Effector memory CD8-positive, alpha-beta T cell (primary cell): Measurements from ENCODE around the gene NEDD4.

Experiments used
- ATAC-seq: fragments of 150-1000 bp; cut with Tn5 transposase; replicated peaks from 2 replicates; pipeline ENCODE4 v1.10.0; 2021; ENCODE audit warnings: mild to moderate bottlenecking, moderate library complexity
- DNase-seq, 3 experiments: peaks; one replicate each; pipeline ENCODE4 v3.0.0; 2021
- H3K27ac Mint-ChIP-seq, 2 donors: one replicate each; pipeline ENCODE4 v1.8.0; 2022; ENCODE audit warnings: mild to moderate bottlenecking in 2 of 2, mixed read lengths in 2 of 2, moderate library complexity in 2 of 2
- H3K27me3 Mint-ChIP-seq, 2 donors: one replicate each; pipeline ENCODE4 v1.8.0; 2022; ENCODE audit warnings: mixed read lengths in 2 of 2
- H3K36me3 Mint-ChIP-seq: one replicate; pipeline ENCODE4 v1.8.0; 2022; ENCODE audit warnings: mild to moderate bottlenecking, moderate library complexity, mixed read lengths; ENCODE audit not compliant: insufficient read depth
- H3K4me1 Mint-ChIP-seq, 2 donors: one replicate each; pipeline ENCODE4 v1.8.0; 2022; ENCODE audit warnings: low read depth in 2 of 2, mixed read lengths in 2 of 2
- H3K4me3 Mint-ChIP-seq, 2 donors: one replicate each; pipeline ENCODE4 v1.8.0; 2022; ENCODE audit warnings: mild to moderate bottlenecking in 2 of 2, mixed read lengths in 2 of 2, moderate library complexity in 2 of 2
- H3K9me3 Mint-ChIP-seq, 2 donors: one replicate each; pipeline ENCODE4 v1.8.0; 2022; ENCODE audit warnings: mixed read lengths in 2 of 2

Gene NEDD4

GRCh38 chr15:55999658-56000057 is 6.2 kb upstream of the NEDD4 start:
- H3K27me3 Mint-ChIP-seq = peaks cover 19 to 20% of the 10 kb centered on the region in 2 donors
- H3K4me1 Mint-ChIP-seq = no peaks in the 10 kb centered on the region
- DNase-seq = no peak
- no peak for ATAC-seq
- H3K36me3 Mint-ChIP-seq = no peaks in the 10 kb centered on the region
- H3K9me3 Mint-ChIP-seq = no peaks in the 10 kb centered on the region
- no peak overlapping the region for H3K27ac Mint-ChIP-seq
- no peak overlapping the region for H3K4me3 Mint-ChIP-seq

DNA sequence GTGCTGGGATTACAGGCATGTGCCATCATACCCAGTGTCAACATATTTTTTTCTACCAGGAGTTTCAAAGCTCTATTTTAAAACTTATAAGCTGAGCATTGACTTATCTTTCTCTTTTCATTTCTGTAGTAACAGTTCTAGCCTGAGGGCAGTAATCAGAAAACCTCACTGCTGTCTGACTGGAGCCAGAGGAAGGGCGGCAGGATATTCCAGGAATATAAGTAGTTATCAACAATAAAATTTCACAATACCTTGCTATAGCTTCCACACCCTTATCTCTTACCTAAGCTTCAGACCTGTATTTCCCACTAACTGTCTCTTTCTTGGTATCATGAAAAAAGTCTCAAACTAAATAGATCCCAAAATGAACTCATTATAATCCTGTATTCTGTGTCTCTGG is 5.1 kb upstream of the NEDD4 start:
- DNase-seq (no peak), ATAC-seq (no peak)
- Mint-ChIP-seq H3K4me1 (no peaks in the 10 kb centered on the region), H3K36me3 (no peaks in the 10 kb centered on the region), H3K9me3 (no peaks in the 10 kb centered on the region), H3K27me3 (peaks cover 19 to 20% of the 10 kb centered on the region in 2 donors), H3K4me3 (no peak overlapping the region), H3K27ac (no peak overlapping the region)

DNA sequence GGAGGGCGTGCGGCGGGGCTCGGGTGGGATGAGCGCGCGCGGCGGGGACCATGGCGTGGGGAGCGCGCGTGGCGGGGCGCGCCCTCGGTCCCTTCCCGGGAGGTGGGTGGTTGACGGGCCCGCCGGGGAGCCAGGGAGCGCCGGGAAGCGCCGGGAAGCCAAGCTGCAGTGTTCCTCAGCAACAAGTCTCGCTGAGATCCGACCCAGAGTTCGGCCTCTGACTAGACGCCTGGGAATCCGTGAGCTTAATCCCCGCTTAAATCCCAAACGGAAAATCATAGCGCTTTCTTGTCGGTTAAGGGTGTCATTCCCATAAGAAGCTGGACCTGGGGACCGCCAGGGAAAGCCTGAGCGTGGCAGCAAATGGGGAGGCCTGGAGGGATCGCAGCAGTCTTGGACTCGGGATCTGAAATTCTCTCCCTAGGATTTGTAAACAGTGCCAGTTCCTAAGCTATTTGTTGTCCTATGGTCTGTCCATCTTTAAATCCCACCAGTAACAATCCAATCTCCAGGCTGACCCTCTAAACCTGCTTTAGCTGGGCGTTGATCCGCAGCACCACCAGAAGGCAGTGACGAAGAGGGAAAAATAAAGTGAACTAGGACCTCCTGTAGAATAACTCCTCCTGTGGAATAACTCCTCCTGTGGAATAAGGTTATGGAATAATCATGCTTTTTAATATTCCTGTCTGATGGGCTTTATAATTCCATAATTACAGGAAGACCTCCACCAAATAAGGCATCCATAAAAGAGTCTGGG is 570 bp upstream of the NEDD4 start:
- H3K27ac Mint-ChIP-seq = no peak overlapping the region

DNA sequence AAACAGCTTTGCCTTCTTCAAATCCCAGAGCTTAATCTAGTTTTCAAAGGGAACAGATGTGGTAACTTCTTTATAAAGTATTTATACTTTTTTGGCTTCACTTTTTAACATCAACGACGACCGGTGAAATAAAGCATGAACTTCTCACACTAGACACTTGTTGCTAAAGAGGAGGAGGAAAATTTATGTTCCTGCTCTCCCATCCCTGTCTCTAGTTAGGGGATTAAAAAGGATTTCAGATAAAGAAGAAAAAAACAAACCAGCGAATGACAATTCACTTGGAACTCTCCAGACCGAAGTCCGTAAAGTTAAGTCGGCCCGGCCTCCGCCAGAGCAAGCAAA is 672 bp downstream of the NEDD4 start:
- Mint-ChIP-seq H3K4me3 (peak overlapping the region; percentile 85 to 89), H3K36me3 (no peaks in the 10 kb centered on the region), H3K27me3 (no peaks in the 10 kb centered on the region), H3K27ac (peak overlapping the region in 1 of 2 donors; percentile 35), H3K9me3 (no peaks in the 10 kb centered on the region), H3K4me1 (peaks cover 5 to 13% of the 10 kb centered on the region in 2 donors)
- ATAC-seq = no peak
- no peak for DNase-seq

More for the DNA sequence above, 570 bp upstream of the NEDD4 start:
- Mint-ChIP-seq H3K9me3 (no peaks in the 10 kb centered on the region), H3K27me3 (no peaks in the 10 kb centered on the region), H3K4me3 (peak overlapping the region; percentile 85 to 89), H3K4me1 (peaks cover 5 to 13% of the 10 kb centered on the region in 2 donors), H3K36me3 (no peaks in the 10 kb centered on the region)
- DNase-seq = no peak
- ATAC-seq = no peak

DNA sequence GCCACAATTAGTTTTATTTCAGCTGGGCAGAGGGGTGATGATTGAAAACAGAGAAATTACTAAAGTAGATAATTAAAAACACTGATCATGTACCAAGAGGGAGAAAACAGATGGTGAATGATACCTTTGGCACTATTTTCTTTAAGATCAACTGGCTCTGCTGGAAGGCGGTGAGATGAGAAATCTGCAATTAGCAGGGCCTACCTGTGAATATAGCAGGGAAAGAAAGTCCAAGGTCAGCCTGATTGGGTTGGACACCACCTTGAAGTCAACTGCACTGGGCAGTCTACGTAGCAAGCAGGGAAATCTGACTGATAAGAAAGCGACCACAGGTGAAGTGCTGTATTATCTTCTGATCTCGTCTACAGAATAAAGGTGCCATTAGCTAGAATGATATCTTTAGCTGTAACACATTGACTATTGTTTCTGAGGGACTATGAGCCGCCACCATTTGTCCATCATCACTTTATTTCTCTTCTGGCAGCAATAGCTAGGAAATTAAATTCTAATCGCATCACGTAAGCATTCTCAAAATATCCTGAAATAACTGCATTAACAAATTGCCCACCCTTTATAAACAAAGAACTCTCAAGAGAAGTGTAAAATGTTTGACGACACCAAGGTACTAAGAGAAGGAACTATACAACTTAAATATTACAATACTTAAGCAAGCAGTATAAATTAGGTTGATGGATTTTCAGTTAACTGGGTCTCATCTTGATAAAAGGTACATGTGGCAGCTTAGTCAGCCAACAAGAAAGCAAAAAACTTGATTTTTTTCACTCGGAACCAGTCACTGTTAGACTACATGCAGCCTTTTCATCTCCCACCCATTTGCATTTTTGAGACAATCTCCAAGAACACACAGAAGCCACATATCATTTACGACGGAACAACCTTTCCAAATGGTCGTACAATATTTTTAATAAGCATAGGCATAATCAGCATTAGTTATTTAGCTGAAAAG is 1.3 kb downstream of the NEDD4 start:
- no peak for DNase-seq
- H3K27ac Mint-ChIP-seq = peak overlapping the region in 1 of 2 donors; percentile 35
- ATAC-seq = no peak

DNA sequence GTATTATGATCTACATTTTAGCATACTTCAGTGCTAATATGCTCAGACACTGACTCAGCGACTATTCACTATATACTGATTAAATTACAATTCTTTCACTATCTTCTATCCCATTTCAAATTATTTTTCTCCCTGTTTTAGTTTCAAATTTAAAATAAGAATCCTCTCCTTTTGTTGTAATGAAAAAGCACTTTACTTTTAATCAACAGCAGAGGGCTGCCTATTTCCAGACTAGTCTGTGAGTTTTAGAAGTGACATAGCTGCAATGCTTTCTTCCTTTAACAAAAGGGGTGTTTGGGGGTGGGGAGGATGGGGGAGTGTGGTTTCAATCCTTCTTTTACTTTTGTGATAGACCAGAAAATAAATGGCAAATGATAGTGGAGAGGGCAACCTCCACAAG is 2.4 kb downstream of the NEDD4 start:
- Mint-ChIP-seq H3K36me3 (no peaks in the 10 kb centered on the region), H3K27ac (no peak overlapping the region), H3K9me3 (no peaks in the 10 kb centered on the region), H3K27me3 (no peaks in the 10 kb centered on the region), H3K4me1 (peaks cover 5 to 13% of the 10 kb centered on the region in 2 donors), H3K4me3 (no peak overlapping the region)
- ATAC-seq (no peak), DNase-seq (no peak)

More for the DNA sequence above, 1.3 kb downstream of the NEDD4 start:
- H3K36me3 Mint-ChIP-seq = no peaks in the 10 kb centered on the region
- H3K9me3 Mint-ChIP-seq = no peaks in the 10 kb centered on the region
- H3K4me3 Mint-ChIP-seq = peak overlapping the region; percentile 85 to 89
- no peaks in the 10 kb centered on the region for H3K27me3 Mint-ChIP-seq
- H3K4me1 Mint-ChIP-seq = peaks cover 5 to 13% of the 10 kb centered on the region in 2 donors

DNA sequence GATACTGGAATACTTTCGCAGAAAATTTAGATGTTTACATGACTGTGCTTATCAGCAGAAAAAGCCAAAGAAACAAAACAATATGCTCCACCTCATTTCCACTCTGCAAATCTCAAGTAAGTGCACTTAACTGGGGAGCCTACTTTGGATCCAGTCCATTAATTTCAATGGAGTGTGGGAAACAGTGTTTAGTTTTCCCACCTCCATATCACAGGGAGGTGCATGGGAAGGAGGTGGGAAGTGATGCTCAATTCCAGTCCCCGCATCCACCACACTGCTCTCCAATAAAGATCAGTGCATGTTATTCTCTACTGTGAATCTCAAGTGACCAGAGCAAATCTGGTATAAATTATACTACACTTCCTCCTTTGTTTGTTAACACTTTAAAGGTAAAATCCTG is 2.9 kb downstream of the NEDD4 start:
- H3K27me3 Mint-ChIP-seq = no peaks in the 10 kb centered on the region
- DNase-seq (no peak), ATAC-seq (no peak)
- peaks cover 5 to 13% of the 10 kb centered on the region in 2 donors for H3K4me1 Mint-ChIP-seq
- no peaks in the 10 kb centered on the region for H3K9me3 Mint-ChIP-seq
- H3K4me3 Mint-ChIP-seq = no peak overlapping the region
- H3K36me3 Mint-ChIP-seq = no peaks in the 10 kb centered on the region
- no peak overlapping the region for H3K27ac Mint-ChIP-seq

DNA sequence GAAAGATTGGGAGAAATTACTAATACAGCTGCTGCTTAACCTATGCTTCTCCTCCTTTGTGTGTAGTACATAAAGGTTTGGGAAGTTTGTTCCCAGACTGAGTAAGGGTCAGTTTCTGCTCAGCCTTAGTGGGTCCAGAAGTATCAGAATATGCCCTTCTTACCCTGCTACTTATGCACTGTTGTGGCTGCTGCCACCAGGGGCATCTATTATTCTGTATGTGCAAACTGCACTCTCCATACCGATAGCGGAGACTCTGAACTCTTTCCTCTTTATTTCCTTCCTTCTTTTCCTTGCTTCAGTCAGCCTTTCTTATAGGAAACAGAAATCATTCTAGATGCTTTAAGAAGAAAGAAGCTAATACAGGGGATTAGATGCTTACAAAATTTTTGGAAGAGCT is 4.0 kb downstream of the NEDD4 start:
- ATAC-seq = no peak
- peaks cover 5 to 13% of the 10 kb centered on the region in 2 donors for H3K4me1 Mint-ChIP-seq
- no peak for DNase-seq
- no peaks in the 10 kb centered on the region for H3K36me3 Mint-ChIP-seq
- H3K27ac Mint-ChIP-seq = peak overlapping the region in 1 of 2 donors; percentile 18
- no peaks in the 10 kb centered on the region for H3K9me3 Mint-ChIP-seq
- H3K27me3 Mint-ChIP-seq = no peaks in the 10 kb centered on the region
- no peak overlapping the region for H3K4me3 Mint-ChIP-seq

GRCh38 chr15:55981582-55982249 is 11.7 kb downstream of the NEDD4 start:
- Mint-ChIP-seq H3K27me3 (no peaks in the 10 kb centered on the region), H3K9me3 (no peaks in the 10 kb centered on the region), H3K36me3 (peaks cover 3% of the 10 kb centered on the region), H3K4me3 (no peak overlapping the region), H3K27ac (no peak overlapping the region), H3K4me1 (peaks cover 0 to 3% of the 10 kb centered on the region in 2 donors)
- no peak for DNase-seq
- ATAC-seq = no peak

- ATAC-seq = no peak
These were observed 12.9 kb downstream of the NEDD4 start for GRCh38 chr15:55980511-55980910.

DNA sequence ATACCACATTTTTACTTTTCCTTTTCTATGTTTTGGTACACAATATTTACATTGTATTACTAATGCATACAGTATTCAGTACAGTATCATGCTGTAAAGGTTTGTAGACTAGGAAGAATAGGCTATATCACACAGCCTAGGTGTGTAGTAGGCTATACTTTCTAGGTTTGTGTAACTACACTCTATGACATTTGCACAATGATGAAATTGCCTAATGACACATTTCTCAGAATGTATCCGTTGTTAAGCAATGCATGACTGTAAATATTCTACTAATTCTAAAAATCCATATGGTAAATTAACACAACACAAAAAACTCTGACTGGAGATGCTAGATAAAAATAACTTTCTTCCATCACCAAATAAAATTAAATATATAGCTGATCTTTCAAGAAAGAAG is 16.2 kb downstream of the NEDD4 start:
- DNase-seq = no peak
- H3K9me3 Mint-ChIP-seq = no peaks in the 10 kb centered on the region
- ATAC-seq = no peak
- H3K4me1 Mint-ChIP-seq = no peaks in the 10 kb centered on the region
- no peaks in the 10 kb centered on the region for H3K27me3 Mint-ChIP-seq
- H3K4me3 Mint-ChIP-seq = no peak overlapping the region
- H3K27ac Mint-ChIP-seq = no peak overlapping the region
- H3K36me3 Mint-ChIP-seq = peaks cover 3% of the 10 kb centered on the region

More at GRCh38 chr15:55980511-55980910, 12.9 kb downstream of the NEDD4 start:
- Mint-ChIP-seq H3K36me3 (peaks cover 3% of the 10 kb centered on the region), H3K4me1 (peaks cover 0 to 3% of the 10 kb centered on the region in 2 donors), H3K4me3 (no peak overlapping the region), H3K27ac (no peak overlapping the region), H3K9me3 (no peaks in the 10 kb centered on the region), H3K27me3 (no peaks in the 10 kb centered on the region)
- no peak for DNase-seq

- Mint-ChIP-seq H3K9me3 (no peaks in the 10 kb centered on the region), H3K4me1 (no peaks in the 10 kb centered on the region), H3K4me3 (no peak overlapping the region), H3K27ac (no peak overlapping the region), H3K27me3 (no peaks in the 10 kb centered on the region), H3K36me3 (no peaks in the 10 kb centered on the region)
- ATAC-seq (no peak), DNase-seq (no peak)
These were observed 23.1 kb downstream of the NEDD4 start for GRCh38 chr15:55970286-55970685.

- no peaks in the 10 kb centered on the region for H3K27me3 Mint-ChIP-seq
- no peaks in the 10 kb centered on the region for H3K36me3 Mint-ChIP-seq
- H3K9me3 Mint-ChIP-seq = no peaks in the 10 kb centered on the region
- H3K4me3 Mint-ChIP-seq = no peak overlapping the region
- ATAC-seq = no peak
- H3K4me1 Mint-ChIP-seq = no peaks in the 10 kb centered on the region
- DNase-seq = no peak
- no peak overlapping the region for H3K27ac Mint-ChIP-seq
These were observed 23.8 kb downstream of the NEDD4 start for GRCh38 chr15:55969582-55969981.
